ENCODE measurements around the gene OTOP2. TPM values are rescaled to one million over a fixed set of nuclear protein-coding genes. Genes with fewer than 3 reads are reported as not detected.
A peak's percentile ranks its signal among the peaks of the same experiment; 100 is the strongest.

Gene OTOP2
- total and polyA plus RNA-seq, 9 of the 15 experiments (the other 6 are each of a cell fraction or from before 2014, with no cell fraction given): 0.04 to 0.36 (median 0.14) TPM; not detected in 1

DNA sequence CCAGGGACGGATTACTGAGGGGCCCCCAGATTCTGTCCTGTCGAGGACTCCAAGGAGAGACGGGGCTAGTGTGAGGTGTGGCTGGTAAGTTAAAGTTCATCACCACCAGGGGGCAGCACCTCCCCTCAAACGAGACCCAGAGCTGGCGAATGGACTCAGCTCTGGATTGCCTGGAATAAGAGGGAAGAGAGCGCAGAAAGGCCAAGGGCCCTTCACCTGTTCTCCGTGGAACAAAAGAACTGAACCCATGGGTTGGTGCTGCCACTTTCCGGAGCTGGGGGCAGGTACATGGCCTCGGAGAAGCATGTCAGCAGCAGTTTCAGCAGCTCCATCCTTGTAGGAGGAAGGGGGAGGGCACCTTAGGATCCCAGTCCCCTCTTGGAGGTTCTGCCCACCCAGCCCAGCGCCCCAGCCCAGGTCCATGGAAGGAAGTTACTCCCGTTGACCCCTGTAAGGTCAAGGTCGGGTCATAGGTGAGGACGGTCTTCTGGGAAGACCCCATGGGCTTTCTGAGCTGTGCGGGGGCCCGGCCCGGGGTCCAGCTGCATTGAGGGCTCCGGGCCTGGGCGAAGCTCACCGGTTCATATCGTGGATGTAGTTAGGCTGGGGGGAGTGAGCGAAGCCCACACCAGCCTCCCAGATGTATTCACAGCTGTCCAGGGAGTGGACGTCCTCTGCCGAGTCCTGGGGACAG lies 37.7 kb downstream of the OTOP2 start (continued):
- TF ChIP-seq ZFP36 (IDR thresholded peaks at IDR 0.05; ENCODE audit: low read depth, low read length, partially characterized antibody) (no peak), KLF16 (IDR thresholded peaks at IDR 0.05) (no peak), ZNF174 (CRISPR knock-in tag; IDR thresholded peaks at IDR 0.05) (no peak), POLR2AphosphoS5 (IDR thresholded peaks at IDR 0.05; ENCODE audit: control insufficient read depth, insufficient read depth, low read depth, low read length) (no peak), KAT7 (CRISPR knock-in tag; IDR thresholded peaks at IDR 0.05; ENCODE audit: borderline replicate concordance) (no peak), ZNF695 (CRISPR knock-in tag; IDR thresholded peaks at IDR 0.05) (no peak), NFRKB (IDR thresholded peaks at IDR 0.05; ENCODE audit: low read depth) (no peak), MEF2A (IDR thresholded peaks at IDR 0.05; ENCODE audit: control insufficient read depth, low read depth, low read length) (no peak), NFATC3 (IDR thresholded peaks at IDR 0.05) (no peak), SREBF2 (CRISPR knock-in tag; IDR thresholded peaks at IDR 0.05) (no peak), ELF1 (tag; IDR thresholded peaks at IDR 0.05) (no peak), IRF2 (CRISPR knock-in tag; IDR thresholded peaks at IDR 0.05) (no peak), IFI16 (CRISPR knock-in tag; IDR thresholded peaks at IDR 0.05) (no peak), POLR2A (conservative IDR thresholded peaks at IDR 0.05) (no peak), FOXJ3 (CRISPR knock-in tag; IDR thresholded peaks at IDR 0.05) (no peak), CEBPB (tag; IDR thresholded peaks at IDR 0.05) (no peak), ZNF184 (CRISPR knock-in tag; IDR thresholded peaks at IDR 0.05) (no peak), TEAD4 (IDR thresholded peaks at IDR 0.05; ENCODE audit: low read length) (0 out of 2 replicates have a peak, but pooled peaks have one; percentile 8), TEAD4 (CRISPR knock-in tag; IDR thresholded peaks at IDR 0.05; ENCODE audit: borderline replicate concordance) (no peak), ZKSCAN8 (CRISPR knock-in tag; IDR thresholded peaks at IDR 0.05) (no peak), LCOR (CRISPR knock-in tag; IDR thresholded peaks at IDR 0.05) (no peak), GATA2 (CRISPR knock-in tag; IDR thresholded peaks at IDR 0.05) (no peak), PHTF2 (CRISPR knock-in tag; IDR thresholded peaks at IDR 0.05) (no peak), SMARCC2 (IDR thresholded peaks at IDR 0.05; ENCODE audit: low read depth) (no peak), SMC3 (conservative IDR thresholded peaks at IDR 0.05; ENCODE audit: insufficient read depth, low read depth, low read length) (peak; percentile 89)
- TF ChIP-seq, protein P1, sequence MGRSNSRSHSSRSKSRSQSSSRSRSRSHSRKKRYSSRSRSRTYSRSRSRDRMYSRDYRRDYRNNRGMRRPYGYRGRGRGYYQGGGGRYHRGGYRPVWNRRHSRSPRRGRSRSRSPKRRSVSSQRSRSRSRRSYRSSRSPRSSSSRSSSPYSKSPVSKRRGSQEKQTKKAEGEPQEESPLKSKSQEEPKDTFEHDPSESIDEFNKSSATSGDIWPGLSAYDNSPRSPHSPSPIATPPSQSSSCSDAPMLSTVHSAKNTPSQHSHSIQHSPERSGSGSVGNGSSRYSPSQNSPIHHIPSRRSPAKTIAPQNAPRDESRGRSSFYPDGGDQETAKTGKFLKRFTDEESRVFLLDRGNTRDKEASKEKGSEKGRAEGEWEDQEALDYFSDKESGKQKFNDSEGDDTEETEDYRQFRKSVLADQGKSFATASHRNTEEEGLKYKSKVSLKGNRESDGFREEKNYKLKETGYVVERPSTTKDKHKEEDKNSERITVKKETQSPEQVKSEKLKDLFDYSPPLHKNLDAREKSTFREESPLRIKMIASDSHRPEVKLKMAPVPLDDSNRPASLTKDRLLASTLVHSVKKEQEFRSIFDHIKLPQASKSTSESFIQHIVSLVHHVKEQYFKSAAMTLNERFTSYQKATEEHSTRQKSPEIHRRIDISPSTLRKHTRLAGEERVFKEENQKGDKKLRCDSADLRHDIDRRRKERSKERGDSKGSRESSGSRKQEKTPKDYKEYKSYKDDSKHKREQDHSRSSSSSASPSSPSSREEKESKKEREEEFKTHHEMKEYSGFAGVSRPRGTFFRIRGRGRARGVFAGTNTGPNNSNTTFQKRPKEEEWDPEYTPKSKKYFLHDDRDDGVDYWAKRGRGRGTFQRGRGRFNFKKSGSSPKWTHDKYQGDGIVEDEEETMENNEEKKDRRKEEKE (IDR thresholded peaks at IDR 0.05; ENCODE audit: borderline replicate concordance in 1 of 2, control insufficient read depth in 1 of 2, low read depth in 2 of 2, low read length in 1 of 2): no peak
- TF ChIP-seq, protein P2, sequence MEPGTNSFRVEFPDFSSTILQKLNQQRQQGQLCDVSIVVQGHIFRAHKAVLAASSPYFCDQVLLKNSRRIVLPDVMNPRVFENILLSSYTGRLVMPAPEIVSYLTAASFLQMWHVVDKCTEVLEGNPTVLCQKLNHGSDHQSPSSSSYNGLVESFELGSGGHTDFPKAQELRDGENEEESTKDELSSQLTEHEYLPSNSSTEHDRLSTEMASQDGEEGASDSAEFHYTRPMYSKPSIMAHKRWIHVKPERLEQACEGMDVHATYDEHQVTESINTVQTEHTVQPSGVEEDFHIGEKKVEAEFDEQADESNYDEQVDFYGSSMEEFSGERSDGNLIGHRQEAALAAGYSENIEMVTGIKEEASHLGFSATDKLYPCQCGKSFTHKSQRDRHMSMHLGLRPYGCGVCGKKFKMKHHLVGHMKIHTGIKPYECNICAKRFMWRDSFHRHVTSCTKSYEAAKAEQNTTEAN (CRISPR knock-in tag; IDR thresholded peaks at IDR 0.05): no peak
- TF ChIP-seq, protein P3, sequence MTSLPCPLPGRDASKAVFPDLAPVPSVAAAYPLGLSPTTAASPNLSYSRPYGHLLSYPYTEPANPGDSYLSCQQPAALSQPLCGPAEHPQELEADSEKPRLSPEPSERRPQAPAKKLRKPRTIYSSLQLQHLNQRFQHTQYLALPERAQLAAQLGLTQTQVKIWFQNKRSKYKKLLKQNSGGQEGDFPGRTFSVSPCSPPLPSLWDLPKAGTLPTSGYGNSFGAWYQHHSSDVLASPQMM (CRISPR knock-in tag; IDR thresholded peaks at IDR 0.05): no peak
